C4-2B (cell line): ENCODE data around the gene PIGP.

ENCODE experiments used
- CTCF ChIP-seq: fragments of 450-650 bp; conservative IDR thresholded peaks from 2 replicates; pipeline ENCODE4 v1.5.1; 2017; ENCODE audit warnings: mild to moderate bottlenecking
- ZFX ChIP-seq: fragments of 450-650 bp; IDR thresholded peaks from 2 replicates; pipeline ENCODE4 v1.6.1; 2017

- TF ChIP-seq CTCF (no peak), ZFX (no peak)
Observed at GRCh38 chr21:37075214-37075770, 2.4 kb upstream of the PIGP start.
